ENCODE data around the gene SSH3.

GRCh38 chr11:67255864-67256263 lies 47.5 kb upstream of the SSH3 start:
- TF ChIP-seq POLR2A (IDR thresholded peaks at IDR 0.05) (no peak), CTCF (IDR thresholded peaks at IDR 0.05) (no peak)
